Ascending aorta (tissue), 2 donors: ENCODE results near the gene HDDC2. TPM values are rescaled to one million over a fixed set of nuclear protein-coding genes. Genes with fewer than 3 reads are reported as not detected.
"Not testable (repeated sequence)": the region's sequence is repeated elsewhere in the genome, so short reads cannot be mapped to it uniquely, and the experiment has no call there.

Experiments used
- DNase-seq, 2 donors: peaks; one replicate each; pipeline ENCODE4 v3.0.0-alpha.2; 2019; ENCODE audit warnings: low spot score in 2 of 2
- H3K27ac ChIP-seq, 2 donors: fragments of 200-600 bp; sonication (generic); one replicate each; pipeline ENCODE4 v1.5.1; 2016 to 2017; ENCODE audit warnings: mild to moderate bottlenecking in 1 of 2
- H3K27me3 ChIP-seq: fragments of 200-600 bp; sonication (generic); one replicate; pipeline ENCODE4 v1.5.1; 2017
- H3K36me3 ChIP-seq, 2 donors: fragments of 200-600 bp; sonication (generic); one replicate each; pipeline ENCODE4 v1.5.1; 2016
- H3K4me1 ChIP-seq, 2 donors: fragments of 200-600 bp; sonication (generic); one replicate each; pipeline ENCODE4 v1.5.1; 2016 to 2017; ENCODE audit warnings: mild to moderate bottlenecking in 1 of 2
- H3K4me3 ChIP-seq, 2 donors: fragments of 200-600 bp; sonication (generic); one replicate each; pipeline ENCODE4 v1.5.1; 2016 to 2017; ENCODE audit warnings: mild to moderate bottlenecking in 1 of 2
- H3K9me3 ChIP-seq, 2 donors: fragments of 200-600 bp; sonication (generic); one replicate each; pipeline ENCODE4 v1.5.1; 2016
- intact Hi-C: fragments of 100-400 bp; cut with DNase I; formaldehyde crosslinking; loops from one replicate; pipeline ENCODE4 v1.15.1; 2023
- total RNA-seq: library from RNA; depleted of rRNA; stranded (reverse); fragments of >200 nt; gene quantifications from one replicate; pipeline ENCODE4 v1.1.0, GENCODE V29; 2016
- TF ChIP-seq, protein P1 (sequence below), 3 experiments: fragments of 200-600 bp in 2 of 3; fragments of 450-650 bp in 1 of 3; sonication (generic) in 2 of 3; IDR thresholded peaks; one replicate each; pipeline ENCODE4 v1.5.1; 2016 to 2019; ENCODE audit warnings: antibody characterized with exemption in 3 of 3, mild to moderate bottlenecking in 1 of 3, moderate library complexity in 1 of 3

HDDC2 gene
- total RNA-seq, 1 donor from 2014 or later = 2.4 TPM

DNA sequence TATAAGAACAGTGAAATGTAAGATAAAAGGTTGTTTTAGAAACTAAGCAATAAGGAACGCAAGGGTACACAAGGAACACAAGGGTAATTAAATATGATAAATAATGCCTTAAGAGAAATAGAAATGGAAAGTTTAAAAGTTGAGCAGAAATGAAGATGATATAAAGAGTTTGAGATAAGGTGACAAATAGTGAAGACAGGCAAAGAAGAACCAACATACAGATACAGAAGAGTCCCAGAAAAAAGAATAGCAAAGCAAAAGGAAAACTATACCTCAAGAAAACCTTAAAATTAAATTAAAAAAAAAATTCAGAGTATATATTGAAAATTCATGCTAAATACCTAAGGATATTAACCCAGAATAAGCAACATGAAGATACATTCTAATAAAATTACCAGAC is 16.4 kb downstream of the HDDC2 start:
- intact Hi-C loops = no loop called here

DNA sequence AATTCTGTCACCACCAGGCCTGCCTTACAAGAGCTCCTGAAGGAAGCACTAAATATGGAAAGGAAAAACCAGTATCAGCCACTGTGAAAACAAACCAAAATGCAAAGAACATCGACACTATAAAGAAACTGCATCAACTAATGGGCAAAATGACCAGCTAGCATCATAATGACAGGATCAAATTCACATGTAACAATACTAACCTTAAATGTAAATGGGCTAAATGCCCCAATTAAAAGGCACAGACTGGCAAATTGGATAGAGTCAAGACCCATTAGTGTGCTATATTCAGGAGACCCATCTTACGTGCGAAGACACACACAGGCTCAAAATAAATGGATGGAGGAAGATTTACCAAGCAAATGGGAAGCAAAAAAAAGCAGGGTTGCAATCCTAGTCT is 19.3 kb downstream of the HDDC2 start:
- H3K27me3 ChIP-seq, H3K27ac ChIP-seq, intact Hi-C loops, H3K4me3 ChIP-seq, DNase-seq, H3K4me1 ChIP-seq: not testable (repeated sequence)
- H3K9me3 ChIP-seq = peaks cover 0 to 14% of the 10 kb centered on the region in 2 donors
- H3K36me3 ChIP-seq = peaks cover 29 to 54% of the 10 kb centered on the region in 2 donors

More for the DNA sequence above, 16.4 kb downstream of the HDDC2 start:
- Histone ChIP-seq H3K36me3 (peaks cover 29 to 58% of the 10 kb centered on the region in 2 donors), H3K4me3 (no peak overlapping the region), H3K27ac (no peak overlapping the region), H3K9me3 (peaks cover 0 to 14% of the 10 kb centered on the region in 2 donors), H3K4me1 (no peaks in the 10 kb centered on the region), H3K27me3 (no peaks in the 10 kb centered on the region)
- TF ChIP-seq, protein P1, sequence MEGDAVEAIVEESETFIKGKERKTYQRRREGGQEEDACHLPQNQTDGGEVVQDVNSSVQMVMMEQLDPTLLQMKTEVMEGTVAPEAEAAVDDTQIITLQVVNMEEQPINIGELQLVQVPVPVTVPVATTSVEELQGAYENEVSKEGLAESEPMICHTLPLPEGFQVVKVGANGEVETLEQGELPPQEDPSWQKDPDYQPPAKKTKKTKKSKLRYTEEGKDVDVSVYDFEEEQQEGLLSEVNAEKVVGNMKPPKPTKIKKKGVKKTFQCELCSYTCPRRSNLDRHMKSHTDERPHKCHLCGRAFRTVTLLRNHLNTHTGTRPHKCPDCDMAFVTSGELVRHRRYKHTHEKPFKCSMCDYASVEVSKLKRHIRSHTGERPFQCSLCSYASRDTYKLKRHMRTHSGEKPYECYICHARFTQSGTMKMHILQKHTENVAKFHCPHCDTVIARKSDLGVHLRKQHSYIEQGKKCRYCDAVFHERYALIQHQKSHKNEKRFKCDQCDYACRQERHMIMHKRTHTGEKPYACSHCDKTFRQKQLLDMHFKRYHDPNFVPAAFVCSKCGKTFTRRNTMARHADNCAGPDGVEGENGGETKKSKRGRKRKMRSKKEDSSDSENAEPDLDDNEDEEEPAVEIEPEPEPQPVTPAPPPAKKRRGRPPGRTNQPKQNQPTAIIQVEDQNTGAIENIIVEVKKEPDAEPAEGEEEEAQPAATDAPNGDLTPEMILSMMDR (IDR thresholded peaks at IDR 0.05) = no peak
- DNase-seq = no peak

DNA sequence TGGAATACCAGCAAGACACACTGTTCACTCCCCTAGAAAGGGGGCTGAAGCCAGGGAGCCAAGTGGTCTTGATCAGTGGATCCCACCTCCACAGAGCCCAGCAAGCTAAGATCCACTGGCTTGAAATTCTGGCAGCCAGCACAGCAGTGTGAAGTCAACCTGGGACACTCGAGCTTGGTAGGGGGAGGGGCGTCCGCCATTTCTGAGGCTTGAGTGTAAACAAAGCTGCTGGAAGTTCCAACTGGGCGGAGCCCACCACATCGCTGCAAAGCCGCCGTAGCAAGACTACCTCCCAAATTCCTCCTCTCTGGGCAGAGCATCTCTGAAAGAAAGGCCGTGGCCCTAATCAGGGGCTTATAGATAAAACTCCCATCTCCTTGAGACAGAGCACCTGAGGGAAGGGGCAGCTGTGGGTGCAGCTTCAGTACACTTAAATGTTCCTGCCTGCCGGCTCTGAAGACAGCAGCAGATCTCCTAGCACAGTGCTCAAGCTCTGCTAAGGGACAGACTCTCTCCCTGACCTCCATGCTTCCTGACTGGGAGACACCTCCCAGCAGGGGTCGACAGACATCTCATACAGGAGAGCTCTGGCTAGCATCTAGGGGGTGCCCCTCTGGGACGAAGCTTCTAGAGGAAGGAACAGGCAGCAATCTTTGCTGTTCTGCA is 21.3 kb downstream of the HDDC2 start:
- H3K4me3 ChIP-seq, intact Hi-C loops, H3K27ac ChIP-seq, H3K4me1 ChIP-seq, DNase-seq, H3K27me3 ChIP-seq: not testable (repeated sequence)
- Histone ChIP-seq H3K36me3 (peaks cover 19 to 48% of the 10 kb centered on the region in 2 donors), H3K9me3 (peaks cover 0 to 10% of the 10 kb centered on the region in 2 donors)

DNA sequence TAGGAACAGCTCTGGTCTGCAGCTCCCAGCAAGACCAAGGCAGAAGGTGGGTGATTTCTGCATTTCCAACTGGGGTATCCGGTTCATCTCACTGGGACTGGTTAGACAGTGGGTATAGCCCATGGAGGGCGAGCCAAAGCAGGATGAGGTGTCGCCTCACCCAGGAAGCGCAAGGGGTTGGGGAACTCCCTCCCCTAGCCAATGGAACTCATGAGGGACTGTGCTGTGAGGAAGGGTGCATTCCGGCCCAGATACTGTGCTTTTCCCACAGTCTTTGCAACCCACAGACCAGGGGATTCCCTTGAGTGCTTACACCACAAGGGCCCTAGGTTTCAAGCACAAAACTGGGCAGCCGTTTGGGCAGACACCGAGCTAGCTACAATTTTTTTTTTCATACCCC is 21.8 kb downstream of the HDDC2 start:
- Histone ChIP-seq H3K27me3 (no peaks in the 10 kb centered on the region), H3K36me3 (peaks cover 18 to 43% of the 10 kb centered on the region in 2 donors), H3K27ac (no peak overlapping the region), H3K9me3 (peaks cover 0 to 6% of the 10 kb centered on the region in 2 donors), H3K4me1 (no peaks in the 10 kb centered on the region), H3K4me3 (no peak overlapping the region)
- intact Hi-C loops = no loop called here
- no peak for DNase-seq
- TF ChIP-seq, protein P1 (IDR thresholded peaks at IDR 0.05) = no peak

DNA sequence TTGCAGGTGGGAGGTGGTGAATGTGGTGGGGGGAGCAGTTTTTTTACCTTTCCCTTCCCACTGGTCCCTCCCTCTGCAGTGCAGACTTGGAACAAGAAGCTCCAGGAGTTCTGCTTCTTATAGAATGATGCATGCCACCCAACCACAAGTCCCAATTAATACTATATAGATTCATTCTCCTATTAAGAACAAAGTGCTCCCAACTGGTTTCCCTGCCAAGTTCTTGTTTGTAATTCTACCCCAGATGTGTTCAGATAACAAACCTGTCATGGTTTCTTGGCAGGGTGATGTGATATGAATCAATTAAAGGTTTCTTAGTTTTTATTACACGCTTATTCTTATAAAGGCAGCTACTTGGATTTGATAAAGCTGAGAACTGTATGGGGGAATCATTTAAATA is 23.9 kb downstream of the HDDC2 start:
- H3K4me1 ChIP-seq = peaks cover 0 to 2% of the 10 kb centered on the region in 2 donors
- intact Hi-C loops = no loop called here
- H3K27me3 ChIP-seq = no peaks in the 10 kb centered on the region
- H3K9me3 ChIP-seq = peaks cover 0 to 6% of the 10 kb centered on the region in 2 donors
- H3K27ac ChIP-seq = no peak overlapping the region
- H3K4me3 ChIP-seq = no peak overlapping the region
- peaks cover 26 to 45% of the 10 kb centered on the region in 2 donors for H3K36me3 ChIP-seq
- TF ChIP-seq, protein P1 (IDR thresholded peaks at IDR 0.05) = no peak
- no peak for DNase-seq

DNA sequence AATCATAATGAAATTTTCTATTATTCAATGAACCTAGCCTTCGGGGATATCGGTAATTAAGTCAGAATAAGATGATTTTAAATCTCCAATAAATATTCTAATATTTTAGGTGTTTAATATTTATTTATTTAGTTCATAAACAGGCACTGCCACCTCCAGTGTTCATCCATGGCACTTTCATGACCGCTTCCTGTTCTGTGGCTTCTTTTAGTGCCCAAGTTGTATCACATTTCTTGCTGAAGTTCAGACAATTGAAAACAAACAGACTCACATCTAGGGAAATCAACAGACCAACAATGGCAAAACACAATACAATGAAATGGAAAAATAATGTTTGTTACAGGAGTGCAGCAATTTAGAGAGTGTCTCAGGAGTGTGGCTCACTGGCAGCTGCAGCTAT is 26.0 kb downstream of the HDDC2 start:
- Histone ChIP-seq H3K9me3 (peaks cover 0 to 3% of the 10 kb centered on the region in 2 donors), H3K27ac (no peak overlapping the region), H3K36me3 (peaks cover 20 to 39% of the 10 kb centered on the region in 2 donors), H3K4me1 (peaks cover 0 to 2% of the 10 kb centered on the region in 2 donors), H3K4me3 (no peak overlapping the region), H3K27me3 (no peaks in the 10 kb centered on the region)
- intact Hi-C loops = no loop called here
- TF ChIP-seq, protein P1 (IDR thresholded peaks at IDR 0.05) = no peak
- DNase-seq = no peak
